ENCODE data around the gene HSD17B14. TPM values are rescaled to one million over a fixed set of nuclear protein-coding genes. Genes with fewer than 3 reads are reported as not detected.

Gene HSD17B14
- total RNA-seq, 4 donors from 2014 or later = 5.6 to 31.9 (median 8.7) TPM

- no peaks in the 10 kb centered on the region for H3K9me3 ChIP-seq
- no peak overlapping the region for H3K4me3 ChIP-seq
- TF ChIP-seq CTCF (IDR thresholded peaks at IDR 0.05) (no peak), POLR2A (IDR thresholded peaks at IDR 0.05) (no peak)
- no peaks in the 10 kb centered on the region for H3K27me3 ChIP-seq
- no peaks in the 10 kb centered on the region for H3K4me1 ChIP-seq
- H3K36me3 ChIP-seq = no peaks in the 10 kb centered on the region
- DNase-seq = no peak
- no peak overlapping the region for H3K27ac ChIP-seq
- intact Hi-C loops (cut with DNase I; ENCODE audit: low total_unique reads) = no loop called here
Observed at GRCh38 chr19:48861313-48861712, 25.0 kb upstream of the HSD17B14 start.

- no peak for DNase-seq
- no peak for TF ChIP-seq POLR2A (IDR thresholded peaks at IDR 0.05)
- Histone ChIP-seq H3K27ac (no peak overlapping the region), H3K4me1 (no peaks in the 10 kb centered on the region), H3K9me3 (no peaks in the 10 kb centered on the region), H3K27me3 (no peaks in the 10 kb centered on the region), H3K4me3 (no peak overlapping the region), H3K36me3 (no peaks in the 10 kb centered on the region)
- intact Hi-C loops (cut with DNase I; ENCODE audit: low total_unique reads) = no loop called here
Observed at GRCh38 chr19:48859711-48860572, 23.7 kb upstream of the HSD17B14 start.

GRCh38 chr19:48858984-48859710 lies 22.9 kb upstream of the HSD17B14 start:
- Histone ChIP-seq H3K4me1 (no peaks in the 10 kb centered on the region), H3K27me3 (no peaks in the 10 kb centered on the region), H3K9me3 (no peaks in the 10 kb centered on the region), H3K4me3 (no peak overlapping the region), H3K36me3 (no peaks in the 10 kb centered on the region), H3K27ac (no peak overlapping the region)
- intact Hi-C loops (cut with DNase I; ENCODE audit: low total_unique reads) = no loop called here
- no peak for DNase-seq
- no peak for TF ChIP-seq CTCF (IDR thresholded peaks at IDR 0.05)
- TF ChIP-seq POLR2A (IDR thresholded peaks at IDR 0.05) = no peak

GRCh38 chr19:48856921-48857320 lies 20.6 kb upstream of the HSD17B14 start:
- Histone ChIP-seq H3K27me3 (no peaks in the 10 kb centered on the region), H3K4me1 (no peaks in the 10 kb centered on the region), H3K36me3 (no peaks in the 10 kb centered on the region), H3K9me3 (no peaks in the 10 kb centered on the region), H3K27ac (no peak overlapping the region), H3K4me3 (no peak overlapping the region)
- no peak for DNase-seq
- TF ChIP-seq CTCF (IDR thresholded peaks at IDR 0.05) = no peak
- TF ChIP-seq POLR2A (IDR thresholded peaks at IDR 0.05) = no peak
- intact Hi-C loops (cut with DNase I; ENCODE audit: low total_unique reads) = no loop called here

GRCh38 chr19:48854103-48854502 lies 17.8 kb upstream of the HSD17B14 start:
- no peak for DNase-seq
- H3K4me1 ChIP-seq = no peaks in the 10 kb centered on the region
- H3K9me3 ChIP-seq = no peaks in the 10 kb centered on the region
- no peak for TF ChIP-seq POLR2A (IDR thresholded peaks at IDR 0.05)
- TF ChIP-seq CTCF (IDR thresholded peaks at IDR 0.05) = no peak
- H3K27me3 ChIP-seq = no peaks in the 10 kb centered on the region
- no peaks in the 10 kb centered on the region for H3K36me3 ChIP-seq
- H3K4me3 ChIP-seq = no peak overlapping the region
- intact Hi-C loops (cut with DNase I; ENCODE audit: low total_unique reads) = no loop called here
- H3K27ac ChIP-seq = no peak overlapping the region

All from uterus (tissue), 4 donors.